Activated naive CD4-positive, alpha-beta T cell treated with anti-CD3 and anti-CD28 coated beads for 36 hours (primary cell): ENCODE data around the gene KCNK17. TPM values are rescaled to one million over a fixed set of nuclear protein-coding genes. Genes with fewer than 3 reads are reported as not detected.

ENCODE experiments used
- CTCF ChIA-PET: fragments of 350-600 bp; sonication (Branson Sonifier 250); formaldehyde crosslinking; loops from one replicate; lab custom pipeline; 2021; ENCODE audit warnings: antibody characterized with exemption; lab: Charles Lee
- DNase-seq: peaks from one replicate; pipeline ENCODE4 v3.0.0-alpha.2; 2020
- H3K27ac Mint-ChIP-seq: one replicate; pipeline ENCODE4 v1.8.0; 2021; ENCODE audit warnings: mild to moderate bottlenecking, mixed read lengths
- H3K27me3 Mint-ChIP-seq: one replicate; pipeline ENCODE4 v1.8.0; 2021; ENCODE audit warnings: low read depth, mixed read lengths
- H3K36me3 Mint-ChIP-seq: one replicate; pipeline ENCODE4 v1.8.0; 2021; ENCODE audit warnings: low read depth, mixed read lengths
- H3K4me1 Mint-ChIP-seq: one replicate; pipeline ENCODE4 v1.8.0; 2021; ENCODE audit warnings: low read depth, mixed read lengths
- H3K4me3 Mint-ChIP-seq: one replicate; pipeline ENCODE4 v1.8.0; 2021; ENCODE audit warnings: mild to moderate bottlenecking, moderate library complexity, mixed read lengths
- H3K9me3 Mint-ChIP-seq: one replicate; pipeline ENCODE4 v1.8.0; 2021; ENCODE audit warnings: mixed read lengths
- intact Hi-C: fragments of 100-400 bp; cut with micrococcal nuclease; formaldehyde crosslinking; loops from one replicate; pipeline ENCODE4 v1.15.1; 2023
- total RNA-seq, 2 experiments: library from RNA; stranded (reverse); gene quantifications; one replicate each; pipeline ENCODE4 v1.2.3, GENCODE V29; 2021

Gene KCNK17
- total RNA-seq, 2 experiments from 2014 or later = not detected

DNA sequence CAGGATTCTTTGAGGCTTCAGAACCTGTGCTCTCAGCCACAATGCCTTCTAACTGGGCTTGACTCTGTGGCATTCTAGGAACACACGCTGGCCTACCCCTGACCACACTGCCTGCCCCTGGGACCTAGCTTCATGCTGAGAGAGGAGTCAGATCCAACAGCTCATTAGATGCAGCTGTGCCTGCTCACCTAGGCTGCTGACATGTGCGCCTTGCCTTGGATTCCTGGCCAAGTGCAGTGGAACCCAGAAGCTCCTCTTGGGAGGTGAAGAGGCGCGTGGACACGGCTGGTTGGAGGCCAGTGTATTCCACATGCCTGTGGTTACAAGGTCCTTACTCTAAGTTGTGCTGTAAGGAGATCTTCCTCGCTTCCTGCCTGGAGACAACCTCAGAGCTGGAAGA lies 33.0 kb upstream of the KCNK17 start:
- intact Hi-C loops = loop anchor here (5.0 kb wide), 1 partner anchor 960 kb away; no protein-coding TSS in a partner anchor
- CTCF ChIA-PET = interaction anchor here (0.8 to 1.7 kb wide), 6 partner anchors 9 to 467 kb away, joined by 3 to 7 read pairs (median 3); no protein-coding TSS in a partner anchor
- no peaks in the 10 kb centered on the region for H3K4me1 Mint-ChIP-seq

DNA sequence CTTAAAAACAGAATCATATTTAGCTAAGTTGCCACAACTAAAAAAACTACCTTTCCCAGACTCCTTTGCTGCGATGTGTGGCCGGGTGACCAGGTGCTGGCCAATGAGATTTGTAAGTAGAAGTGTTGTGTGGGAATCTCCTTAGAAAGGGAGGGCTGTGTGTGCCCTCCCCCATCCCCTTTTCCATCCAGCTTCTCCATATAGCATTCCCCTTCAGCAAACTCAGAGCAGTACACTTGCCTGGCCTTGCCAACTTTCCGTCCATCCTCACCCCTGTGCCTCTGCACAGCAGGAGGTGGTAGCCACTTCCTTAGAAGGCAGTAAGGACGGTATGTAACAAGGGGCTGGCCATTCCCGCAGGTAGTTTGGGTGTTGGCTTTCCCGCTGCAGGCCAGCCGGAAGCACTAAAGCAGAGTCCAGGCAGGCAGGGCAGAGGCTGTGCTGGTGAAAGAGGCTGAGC lies 30.6 kb upstream of the KCNK17 start:
- Mint-ChIP-seq H3K9me3 (no peaks in the 10 kb centered on the region), H3K4me3 (no peak overlapping the region), H3K27me3 (no peaks in the 10 kb centered on the region), H3K36me3 (no peaks in the 10 kb centered on the region), H3K4me1 (no peaks in the 10 kb centered on the region), H3K27ac (no peak overlapping the region)
- intact Hi-C loops = loop anchor here (5.0 kb wide), 1 partner anchor 962 kb away; no protein-coding TSS in a partner anchor
- CTCF ChIA-PET = no interaction called here
- DNase-seq = no peak

More for the DNA sequence above, 33.0 kb upstream of the KCNK17 start:
- DNase-seq = no peak
- no peak overlapping the region for H3K27ac Mint-ChIP-seq
- no peak overlapping the region for H3K4me3 Mint-ChIP-seq
- H3K9me3 Mint-ChIP-seq = no peaks in the 10 kb centered on the region
- no peaks in the 10 kb centered on the region for H3K36me3 Mint-ChIP-seq
- no peaks in the 10 kb centered on the region for H3K27me3 Mint-ChIP-seq

DNA sequence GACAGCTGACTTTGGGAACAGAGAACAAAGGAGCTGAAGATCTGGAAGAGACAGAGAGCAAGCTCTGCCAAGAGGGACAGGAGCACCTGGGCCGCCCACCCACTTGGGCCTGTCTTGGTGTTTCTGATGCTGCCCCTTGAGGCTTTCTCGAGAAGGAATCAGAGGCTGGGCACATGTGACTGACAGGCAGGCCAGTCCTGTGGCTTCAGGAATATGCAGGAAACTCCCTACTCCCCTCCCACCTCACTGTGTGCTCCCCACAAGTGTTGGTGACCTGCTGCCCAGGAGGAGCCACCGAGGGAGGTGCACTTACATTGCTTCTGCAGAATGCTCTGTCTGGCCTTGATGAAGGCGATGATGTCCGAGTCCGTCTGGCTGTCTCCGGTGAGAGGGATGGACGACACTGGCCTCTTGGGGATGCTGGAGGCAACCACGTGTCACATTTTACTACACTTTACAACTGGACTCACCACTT lies 29.2 kb upstream of the KCNK17 start:
- no peak for DNase-seq
- no peak overlapping the region for H3K4me3 Mint-ChIP-seq
- H3K36me3 Mint-ChIP-seq = no peaks in the 10 kb centered on the region
- H3K9me3 Mint-ChIP-seq = no peaks in the 10 kb centered on the region
- H3K27me3 Mint-ChIP-seq = peaks cover 7% of the 10 kb centered on the region
- CTCF ChIA-PET = interaction anchor here (0.6 kb wide), 1 partner anchor 183 kb away, joined by 3 read pairs; no protein-coding TSS in a partner anchor
- no peak overlapping the region for H3K27ac Mint-ChIP-seq
- intact Hi-C loops = no loop called here
- H3K4me1 Mint-ChIP-seq = no peaks in the 10 kb centered on the region

DNA sequence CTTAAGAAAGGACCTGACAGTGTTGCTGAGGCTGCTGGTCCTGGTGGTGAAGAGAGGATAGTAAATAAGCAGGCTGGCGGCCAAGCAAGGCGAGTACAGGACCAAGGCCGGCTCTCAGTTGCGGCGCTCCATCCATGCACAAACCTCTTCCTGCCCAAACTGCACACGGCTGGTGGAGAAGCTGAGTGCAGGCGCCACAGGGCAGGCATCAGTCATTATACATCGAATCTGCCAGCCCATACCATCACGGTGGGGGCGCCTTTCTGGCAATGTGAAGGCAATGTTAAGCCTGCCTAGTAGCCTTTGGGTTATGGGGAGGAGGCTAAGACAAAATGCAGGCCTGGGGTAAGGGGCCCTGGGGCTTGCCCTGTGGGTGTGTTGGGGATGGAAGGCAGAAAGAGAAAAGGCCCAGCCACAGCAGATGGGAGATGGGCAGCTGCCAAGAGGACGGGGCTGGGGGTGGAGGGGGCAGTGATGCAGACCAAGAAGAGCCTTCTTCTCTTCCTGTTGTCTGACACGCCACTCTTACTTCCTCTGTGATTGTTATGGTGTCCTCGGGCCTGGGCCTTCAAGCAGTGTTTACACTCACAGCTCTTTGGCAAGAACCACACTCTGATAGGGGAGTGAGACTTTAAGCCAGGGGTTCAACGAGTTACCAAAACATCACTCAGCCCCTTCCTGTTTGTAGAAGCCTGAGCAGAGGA lies 28.6 kb upstream of the KCNK17 start:
- no peak for DNase-seq
- H3K27me3 Mint-ChIP-seq = peaks cover 13% of the 10 kb centered on the region
- no peak overlapping the region for H3K4me3 Mint-ChIP-seq
- H3K36me3 Mint-ChIP-seq = no peaks in the 10 kb centered on the region
- intact Hi-C loops = no loop called here
- CTCF ChIA-PET = no interaction called here
- H3K4me1 Mint-ChIP-seq = no peaks in the 10 kb centered on the region
- H3K27ac Mint-ChIP-seq = no peak overlapping the region
- H3K9me3 Mint-ChIP-seq = no peaks in the 10 kb centered on the region

DNA sequence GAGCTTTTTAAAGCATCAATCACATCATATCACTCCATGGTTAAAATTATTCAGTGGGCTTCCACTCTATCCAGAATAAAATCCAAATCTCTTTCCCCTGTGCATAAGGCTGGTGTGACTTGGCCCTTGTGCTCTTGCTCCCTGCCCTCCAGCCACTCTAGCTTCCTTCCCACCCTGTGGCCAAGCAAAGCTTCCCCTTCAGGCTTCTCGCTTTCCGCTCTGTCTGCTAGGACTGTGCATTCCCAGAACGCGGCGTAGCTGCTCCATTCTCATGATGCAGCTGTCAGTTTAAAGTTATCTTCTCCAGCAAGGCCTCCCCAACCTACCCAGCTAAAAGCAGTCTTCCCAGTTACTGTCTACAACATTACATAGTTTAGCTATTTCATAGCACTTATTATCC lies 27.7 kb upstream of the KCNK17 start:
- Mint-ChIP-seq H3K27me3 (peaks cover 17% of the 10 kb centered on the region), H3K27ac (no peak overlapping the region), H3K36me3 (no peaks in the 10 kb centered on the region), H3K4me1 (no peaks in the 10 kb centered on the region), H3K9me3 (no peaks in the 10 kb centered on the region), H3K4me3 (no peak overlapping the region)
- intact Hi-C loops = no loop called here
- DNase-seq = no peak
- CTCF ChIA-PET = interaction anchor here (1.6 kb wide), 1 partner anchor 39 kb away, joined by 3 read pairs; no protein-coding TSS in a partner anchor

DNA sequence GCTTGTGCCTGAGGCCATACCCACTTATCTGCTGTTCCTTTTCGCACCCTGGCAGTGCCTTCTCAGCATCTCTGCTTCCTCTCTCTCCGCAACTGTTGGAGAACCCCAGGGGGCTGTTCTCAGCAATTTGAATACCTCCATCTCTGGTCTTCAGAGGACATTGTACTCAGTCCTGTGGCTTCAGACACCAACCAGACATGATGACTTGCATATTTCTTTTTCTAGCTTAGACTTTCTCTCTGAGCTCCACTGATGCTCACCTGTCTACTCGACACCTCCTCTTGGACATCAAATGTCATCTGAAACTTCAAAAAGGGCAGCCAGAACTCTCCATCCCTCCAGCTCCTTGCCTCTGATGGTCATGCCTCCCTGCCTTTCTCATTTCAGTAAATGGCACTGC lies 27.1 kb upstream of the KCNK17 start:
- no peak for DNase-seq
- Mint-ChIP-seq H3K27ac (no peak overlapping the region), H3K27me3 (peaks cover 17% of the 10 kb centered on the region), H3K36me3 (no peaks in the 10 kb centered on the region), H3K4me1 (no peaks in the 10 kb centered on the region), H3K9me3 (no peaks in the 10 kb centered on the region), H3K4me3 (no peak overlapping the region)
- intact Hi-C loops = no loop called here
- CTCF ChIA-PET = interaction anchor here (1.6 kb wide), 1 partner anchor 39 kb away, joined by 3 read pairs; no protein-coding TSS in a partner anchor

DNA sequence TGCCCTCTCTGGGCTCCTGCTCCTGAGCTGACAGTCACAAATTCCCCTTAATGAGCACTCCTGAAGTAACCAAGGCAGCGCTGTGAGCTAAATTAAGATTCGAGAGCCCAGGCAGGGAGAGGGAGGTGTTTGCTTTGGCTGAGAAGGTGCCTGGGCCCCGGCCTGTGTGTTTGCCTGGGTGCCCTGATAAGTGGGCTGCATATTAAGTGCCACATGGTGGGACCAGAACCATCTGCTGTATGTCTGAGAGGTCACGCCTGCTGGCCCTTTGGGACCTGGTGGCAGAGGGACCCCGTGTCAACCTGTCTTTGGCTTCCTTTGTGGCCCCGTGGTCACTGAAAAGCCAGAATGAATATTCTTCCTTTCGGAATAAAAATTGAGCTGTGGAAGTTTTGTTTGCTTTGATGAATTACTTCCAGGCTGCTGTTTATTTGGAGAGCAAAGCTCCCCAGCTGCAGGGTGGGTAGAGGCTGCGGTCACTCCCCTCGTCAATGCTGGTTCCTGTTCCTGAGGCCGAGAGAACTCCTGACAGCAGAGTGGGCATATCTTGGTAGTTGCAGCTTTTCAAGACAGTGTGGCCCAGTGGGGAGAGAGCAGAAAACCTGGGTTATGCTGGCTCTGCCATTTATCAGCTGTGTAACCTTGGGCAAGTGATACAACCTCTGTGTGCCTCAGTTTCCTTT lies 25.8 kb upstream of the KCNK17 start:
- H3K4me1 Mint-ChIP-seq = peaks cover 2% of the 10 kb centered on the region
- H3K27ac Mint-ChIP-seq = no peak overlapping the region
- H3K9me3 Mint-ChIP-seq = no peaks in the 10 kb centered on the region
- H3K4me3 Mint-ChIP-seq = no peak overlapping the region
- no peak for DNase-seq
- no peaks in the 10 kb centered on the region for H3K36me3 Mint-ChIP-seq
- intact Hi-C loops = no loop called here
- CTCF ChIA-PET = interaction anchor here (1.6 kb wide), 1 partner anchor 37 kb away, joined by 3 read pairs; no protein-coding TSS in a partner anchor
- H3K27me3 Mint-ChIP-seq = peaks cover 17% of the 10 kb centered on the region

DNA sequence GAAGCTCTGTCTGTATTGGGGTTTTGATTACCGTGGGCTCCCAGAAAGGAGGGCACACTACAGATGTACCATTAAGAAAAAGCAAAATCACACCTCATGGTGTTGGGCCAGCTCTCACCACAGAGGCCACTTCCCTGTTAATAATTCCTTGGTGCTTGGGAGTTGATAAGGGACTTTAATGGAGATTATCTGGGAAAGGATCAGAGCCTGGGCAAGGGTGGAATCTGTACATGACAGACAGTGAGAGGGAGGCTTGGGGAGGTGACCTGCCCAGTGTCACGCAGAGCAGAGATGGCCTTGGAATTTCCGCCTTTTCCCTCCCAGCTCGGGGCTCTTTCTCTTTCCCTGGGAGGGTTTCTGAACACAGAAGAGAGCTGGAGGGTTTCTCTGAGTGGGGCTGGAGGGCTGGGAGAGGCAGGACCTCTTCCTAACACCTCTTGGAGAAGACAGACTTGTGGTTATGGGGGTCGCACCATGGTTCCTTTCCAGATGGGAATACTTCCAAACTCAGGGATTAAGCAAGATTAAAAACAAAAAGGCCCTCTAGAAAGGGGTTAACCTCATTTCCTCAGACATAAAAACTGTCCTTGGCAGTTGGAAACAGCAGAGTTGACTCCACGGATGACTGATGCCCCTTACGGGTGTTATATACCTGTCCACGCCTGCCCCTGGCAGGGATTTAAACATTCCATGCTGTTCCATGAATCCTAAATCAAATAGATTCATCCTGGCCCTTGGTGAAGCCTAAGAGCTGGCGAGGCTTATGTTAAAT lies 25.1 kb upstream of the KCNK17 start:
- no peaks in the 10 kb centered on the region for H3K9me3 Mint-ChIP-seq
- no peak overlapping the region for H3K4me3 Mint-ChIP-seq
- intact Hi-C loops = no loop called here
- no peak for DNase-seq
- H3K36me3 Mint-ChIP-seq = no peaks in the 10 kb centered on the region
- CTCF ChIA-PET = no interaction called here
- peaks cover 2% of the 10 kb centered on the region for H3K4me1 Mint-ChIP-seq
- H3K27ac Mint-ChIP-seq = no peak overlapping the region
- H3K27me3 Mint-ChIP-seq = peaks cover 17% of the 10 kb centered on the region

DNA sequence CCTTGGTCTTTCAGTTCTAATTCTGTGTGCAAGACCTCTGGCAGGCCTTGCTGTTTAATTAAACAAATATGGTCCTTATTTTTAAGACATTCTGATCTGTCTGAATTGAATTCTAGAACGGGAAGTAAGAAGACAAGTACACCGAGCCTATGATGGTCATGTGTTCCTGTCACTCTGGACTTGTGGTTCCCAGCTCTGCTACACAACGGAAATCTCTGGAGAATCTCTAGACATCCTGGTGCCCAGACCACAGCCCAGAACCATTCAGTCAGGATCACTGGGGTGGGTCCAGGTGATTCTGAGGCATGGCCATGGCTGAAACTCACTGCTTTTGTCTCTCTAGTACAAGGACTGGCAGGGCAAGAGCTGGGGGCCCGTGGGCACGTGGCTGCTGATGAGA lies 24.2 kb upstream of the KCNK17 start:
- Mint-ChIP-seq H3K9me3 (no peaks in the 10 kb centered on the region), H3K27me3 (peaks cover 17% of the 10 kb centered on the region), H3K4me1 (peaks cover 2% of the 10 kb centered on the region), H3K27ac (no peak overlapping the region), H3K4me3 (no peak overlapping the region), H3K36me3 (no peaks in the 10 kb centered on the region)
- no peak for DNase-seq
- CTCF ChIA-PET = no interaction called here
- intact Hi-C loops = no loop called here

DNA sequence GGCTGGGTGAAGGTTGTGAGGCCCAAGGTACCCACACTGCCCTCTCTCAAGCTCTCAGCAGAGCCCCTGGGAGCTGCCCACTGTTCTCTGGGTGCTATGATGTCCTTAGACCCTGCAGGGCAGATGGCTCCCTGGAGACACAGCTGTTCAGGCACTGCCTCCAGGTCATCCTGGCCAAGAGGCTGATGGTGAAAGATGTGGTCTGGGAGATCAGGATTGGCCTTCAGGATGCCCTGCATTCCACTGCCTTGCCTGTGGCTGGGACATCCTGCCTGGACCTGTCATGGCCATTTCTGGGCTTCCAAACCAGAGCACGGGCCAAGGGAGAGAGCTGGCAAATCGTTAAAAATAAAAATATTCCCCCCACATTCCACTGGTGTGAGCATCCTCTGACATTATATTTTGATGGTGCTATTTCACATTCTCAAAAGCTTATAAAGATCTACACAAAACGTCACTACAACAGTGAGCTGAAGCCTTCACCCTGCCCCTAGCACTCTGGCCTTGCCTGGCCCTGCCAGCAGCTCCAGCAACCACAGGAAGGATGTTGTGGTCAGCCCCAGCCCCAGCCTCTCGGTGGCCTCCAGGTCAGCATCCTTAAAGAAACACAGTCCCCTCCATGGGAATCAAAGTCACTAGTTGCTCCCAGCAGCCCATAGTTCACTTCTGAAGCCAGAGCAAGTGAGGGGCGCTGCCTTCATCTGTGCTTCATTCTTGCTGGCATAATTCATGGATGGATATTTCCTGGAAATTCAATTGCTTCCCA lies 21.7 kb upstream of the KCNK17 start:
- intact Hi-C loops = no loop called here
- H3K9me3 Mint-ChIP-seq = no peaks in the 10 kb centered on the region
- H3K27me3 Mint-ChIP-seq = peaks cover 29% of the 10 kb centered on the region
- DNase-seq = no peak
- H3K27ac Mint-ChIP-seq = no peak overlapping the region
- CTCF ChIA-PET = interaction anchor here (0.6 to 0.9 kb wide), 2 partner anchors 11 to 1343 kb away, joined by 3 read pairs; no protein-coding TSS in a partner anchor
- no peak overlapping the region for H3K4me3 Mint-ChIP-seq
- no peaks in the 10 kb centered on the region for H3K36me3 Mint-ChIP-seq
- peaks cover 2% of the 10 kb centered on the region for H3K4me1 Mint-ChIP-seq

DNA sequence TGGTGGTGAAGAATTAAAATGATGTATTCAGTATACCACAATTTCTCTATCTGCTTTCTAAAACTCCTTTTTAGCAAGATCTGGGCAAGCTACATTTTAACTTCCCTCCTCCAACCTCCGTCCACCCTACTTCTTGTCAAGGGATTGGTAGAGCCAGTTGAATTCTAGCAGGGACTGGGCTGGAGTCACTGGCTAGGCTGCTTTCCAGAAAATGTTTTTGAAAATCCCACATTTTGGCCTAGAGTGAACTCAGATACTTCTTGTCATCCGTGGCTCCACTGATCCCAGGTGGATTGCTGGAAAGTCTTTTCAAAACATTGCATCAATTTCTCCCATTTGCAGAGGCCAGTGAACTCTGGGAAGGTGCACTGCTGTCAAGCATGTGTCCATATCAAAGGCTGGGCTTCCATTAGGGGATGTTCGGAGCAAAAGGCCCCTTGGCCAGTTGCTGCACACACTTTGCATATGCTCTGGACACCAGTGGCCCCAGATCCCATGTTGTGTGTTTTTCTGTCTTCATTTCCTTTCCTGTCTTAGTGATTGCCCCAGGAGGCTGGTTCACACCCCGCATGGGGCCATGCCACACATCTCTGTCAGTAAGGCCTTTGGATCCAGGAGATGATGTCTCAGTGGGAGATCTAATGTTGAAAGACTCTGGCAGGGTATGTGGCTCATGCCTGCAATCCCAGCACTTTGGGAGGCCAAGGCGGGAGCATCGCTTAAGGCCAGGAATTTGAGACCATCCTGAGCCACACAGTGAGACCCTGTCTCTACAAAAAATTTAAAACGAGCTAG lies 19.6 kb upstream of the KCNK17 start:
- CTCF ChIA-PET = interaction anchor here (0.6 kb wide), 1 partner anchor 532 kb away, joined by 4 read pairs; no protein-coding TSS in a partner anchor
- DNase-seq = no peak
- Mint-ChIP-seq H3K36me3 (no peaks in the 10 kb centered on the region), H3K4me1 (peaks cover 2% of the 10 kb centered on the region), H3K27me3 (peaks cover 31% of the 10 kb centered on the region), H3K9me3 (no peaks in the 10 kb centered on the region), H3K27ac (no peak overlapping the region), H3K4me3 (no peak overlapping the region)
- intact Hi-C loops = no loop called here
